ENCODE data around the gene CAT.

The CAT gene

GRCh38 chr11:34493926-34494595 is 55.3 kb downstream of the CAT start:
- DNase-seq, result no peak

- no peak for DNase-seq
Measured at GRCh38 chr11:34495239-34495723, 56.5 kb downstream of the CAT start.

GRCh38 chr11:34495724-34496377 is 57.1 kb downstream of the CAT start:
- peak in 17 of 58 donors; percentile 5 to 67 (median 20) for DNase-seq

GRCh38 chr11:34499719-34500500 is 61.2 kb downstream of the CAT start:
- DNase-seq, result no peak

GRCh38 chr11:34501500-34501899 is 62.8 kb downstream of the CAT start:
- DNase-seq, result peak in 1 of 58 donors; percentile 12

- DNase-seq, result no peak
Measured at GRCh38 chr11:34501949-34502348, 63.2 kb downstream of the CAT start.

- no peak for DNase-seq
Measured at GRCh38 chr11:34502949-34503348, 64.2 kb downstream of the CAT start.

GRCh38 chr11:34505874-34506273 is 67.1 kb downstream of the CAT start:
- no peak for DNase-seq

GRCh38 chr11:34507156-34507555 is 68.4 kb downstream of the CAT start:
- DNase-seq, result no peak

GRCh38 chr11:34507610-34508009 is 68.9 kb downstream of the CAT start:
- no peak for DNase-seq

- DNase-seq, result no peak
Measured at GRCh38 chr11:34508524-34508923, 69.8 kb downstream of the CAT start.

- DNase-seq, result no peak
Measured at GRCh38 chr11:34509336-34509876, 70.7 kb downstream of the CAT start.

GRCh38 chr11:34510218-34510617 is 71.5 kb downstream of the CAT start:
- no peak for DNase-seq

- no peak for DNase-seq
Measured at GRCh38 chr11:34510673-34511072, 71.9 kb downstream of the CAT start.

GRCh38 chr11:34512840-34513681 is 74.3 kb downstream of the CAT start:
- DNase-seq, result peak in 33 of 58 donors; percentile 2 to 43 (median 16)

- DNase-seq, result no peak
Measured at GRCh38 chr11:34513682-34514449, 75.1 kb downstream of the CAT start, which contains the start of gene ELF5. Gene ELF5 (minus strand): TSS chr11:34513794. CDS start chr11:34505749, 8,045 bp downstream.

GRCh38 chr11:34514597-34514996 is 75.9 kb downstream of the CAT start:
- no peak for DNase-seq

GRCh38 chr11:34516247-34517040 is 77.7 kb downstream of the CAT start:
- DNase-seq, result no peak

GRCh38 chr11:34519595-34520235 is 81.0 kb downstream of the CAT start:
- no peak for DNase-seq
